Neural progenitor cell (in vitro differentiated cells): ENCODE measurements around the gene L3MBTL1. TPM values are rescaled to one million over a fixed set of nuclear protein-coding genes. Genes with fewer than 3 reads are reported as not detected.

Experiments
- DNase-seq: peaks from one replicate; pipeline ENCODE4 v3.0.0-alpha.2; 2016; ENCODE audit warnings: low spot score
- H2AFZ ChIP-seq: fragments of 200-600 bp; sonication (generic); replicated peaks from 2 replicates; pipeline ENCODE4 v1.6.1; 2016; ENCODE audit warnings: antibody characterized with exemption
- H3F3A ChIP-seq: fragments of 200-600 bp; sonication (generic); 2 replicates; pipeline ENCODE4 v1.6.1; 2016; ENCODE audit warnings: antibody characterized with exemption, low read depth
- H3K27ac ChIP-seq: fragments of 200-600 bp; sonication (generic); 2 replicates; pipeline ENCODE4 v1.5.1; 2016; ENCODE audit warnings: mild to moderate bottlenecking
- H3K27me3 ChIP-seq: fragments of 200-600 bp; sonication (generic); 2 replicates; pipeline ENCODE4 v1.6.1; 2016; ENCODE audit warnings: mild to moderate bottlenecking, moderate library complexity
- H3K36me3 ChIP-seq: fragments of 200-600 bp; sonication (generic); 2 replicates; pipeline ENCODE4 v1.5.1; 2016
- H3K4me1 ChIP-seq: fragments of 200-600 bp; sonication (generic); 2 replicates; pipeline ENCODE4 v1.6.1; 2016; ENCODE audit warnings: mixed run types
- H3K4me2 ChIP-seq: fragments of 200-600 bp; sonication (generic); 2 replicates; pipeline ENCODE4 v1.6.1; 2016
- H3K4me3 ChIP-seq: fragments of 200-600 bp; sonication (generic); 2 replicates; pipeline ENCODE4 v1.5.1; 2016
- H3K79me2 ChIP-seq: fragments of 200-600 bp; sonication (generic); 2 replicates; pipeline ENCODE4 v1.6.1; 2016; ENCODE audit warnings: low read depth
- H3K9ac ChIP-seq: fragments of 200-600 bp; sonication (generic); 2 replicates; pipeline ENCODE4 v1.6.1; 2016
- H3K9me3 ChIP-seq: fragments of 200-600 bp; sonication (generic); 2 replicates; pipeline ENCODE4 v1.5.1; 2016; ENCODE audit warnings: low read depth
- H4K20me1 ChIP-seq: fragments of 200-600 bp; sonication (generic); 2 replicates; pipeline ENCODE4 v1.6.1; 2016; ENCODE audit warnings: low read depth
- H3K27ac Mint-ChIP-seq: 3 replicates; pipeline ENCODE4 v1.8.0; 2021; ENCODE audit warnings: mixed read lengths
- H3K27me3 Mint-ChIP-seq: 2 replicates; pipeline ENCODE4 v1.8.0; 2022; ENCODE audit warnings: low read depth, mild to moderate bottlenecking, inconsistent platforms, moderate library complexity, mixed read lengths; ENCODE audit not compliant: insufficient read depth
- H3K36me3 Mint-ChIP-seq: 3 replicates; pipeline ENCODE4 v1.8.0; 2021; ENCODE audit warnings: mixed read lengths
- H3K4me1 Mint-ChIP-seq: 3 replicates; pipeline ENCODE4 v1.8.0; 2021; ENCODE audit warnings: mixed read lengths
- H3K4me3 Mint-ChIP-seq: 3 replicates; pipeline ENCODE4 v1.8.0; 2021; ENCODE audit warnings: mild to moderate bottlenecking, moderate library complexity, mixed read lengths
- H3K9me3 Mint-ChIP-seq: 3 replicates; pipeline ENCODE4 v1.8.0; 2020; ENCODE audit warnings: mixed read lengths
- CTCF ChIP-seq: fragments of 200-600 bp; sonication (generic); IDR thresholded peaks from 2 replicates; pipeline ENCODE4 v1.5.1; 2017; ENCODE audit warnings: antibody characterized with exemption, mild to moderate bottlenecking
- EZH2 ChIP-seq: fragments of 200-600 bp; sonication (generic); IDR thresholded peaks from 2 replicates; pipeline ENCODE4 v1.6.1; 2017; ENCODE audit warnings: antibody characterized with exemption, mild to moderate bottlenecking, moderate library complexity
- EZH2phosphoT487 ChIP-seq: fragments of 200-600 bp; sonication (generic); IDR thresholded peaks from 2 replicates; pipeline ENCODE4 v1.6.1; 2017; ENCODE audit warnings: antibody characterized with exemption
- total RNA-seq: library from RNA; depleted of rRNA; stranded (reverse); fragments of >200 nt; gene quantifications from 2 replicates; pipeline ENCODE4 v1.2.3, GENCODE V29; 2015; ENCODE audit warnings: low replicate concordance

The L3MBTL1 gene
- total RNA-seq, 1 donor from 2014 or later: 27.6 TPM

GRCh38 chr20:43579861-43580793, 72.6 kb downstream of the L3MBTL1 start:
- peaks cover 4% of the 10 kb centered on the region for H3K27me3 Mint-ChIP-seq
- Histone ChIP-seq H3K36me3 (no peaks in the 10 kb centered on the region), H3K27me3 (no peaks in the 10 kb centered on the region), H3K4me1 (no peaks in the 10 kb centered on the region), H3K27ac (no peak overlapping the region), H4K20me1 (no peaks in the 10 kb centered on the region), H3K79me2 (no peaks in the 10 kb centered on the region), H3F3A (no peaks in the 10 kb centered on the region), H3K4me2 (no peak overlapping the region), H2AFZ (no peak overlapping the region), H3K9me3 (no peaks in the 10 kb centered on the region), H3K4me3 (no peak overlapping the region), H3K9ac (no peak overlapping the region)
- H3K4me3 Mint-ChIP-seq: no peak overlapping the region
- H3K4me1 Mint-ChIP-seq: no peaks in the 10 kb centered on the region
- DNase-seq: no peak
- H3K27ac Mint-ChIP-seq: no peak overlapping the region
- TF ChIP-seq CTCF (no peak), EZH2 (no peak), EZH2phosphoT487 (no peak)
- no peaks in the 10 kb centered on the region for H3K9me3 Mint-ChIP-seq
- H3K36me3 Mint-ChIP-seq: no peaks in the 10 kb centered on the region

- Histone ChIP-seq H3K79me2 (no peaks in the 10 kb centered on the region), H3K4me2 (no peak overlapping the region), H3K36me3 (no peaks in the 10 kb centered on the region), H3F3A (no peaks in the 10 kb centered on the region), H4K20me1 (no peaks in the 10 kb centered on the region), H3K4me1 (no peaks in the 10 kb centered on the region), H2AFZ (no peak overlapping the region), H3K9ac (no peak overlapping the region), H3K27me3 (no peaks in the 10 kb centered on the region), H3K9me3 (no peaks in the 10 kb centered on the region), H3K27ac (no peak overlapping the region), H3K4me3 (no peak overlapping the region)
- Mint-ChIP-seq H3K27me3 (peaks cover 4% of the 10 kb centered on the region), H3K9me3 (no peaks in the 10 kb centered on the region), H3K4me1 (no peaks in the 10 kb centered on the region), H3K4me3 (no peak overlapping the region), H3K36me3 (no peaks in the 10 kb centered on the region), H3K27ac (no peak overlapping the region)
- no peak for DNase-seq
- TF ChIP-seq CTCF: no peak
Measured at GRCh38 chr20:43583133-43583864, 75.8 kb downstream of the L3MBTL1 start.

GRCh38 chr20:43583982-43584432, 76.5 kb downstream of the L3MBTL1 start:
- no peak overlapping the region for H3K27ac ChIP-seq
- no peaks in the 10 kb centered on the region for H3K4me1 ChIP-seq
- H3K27me3 Mint-ChIP-seq: peaks cover 4% of the 10 kb centered on the region
- H3K36me3 Mint-ChIP-seq: no peaks in the 10 kb centered on the region
- no peak for DNase-seq
- no peaks in the 10 kb centered on the region for H3K36me3 ChIP-seq
- TF ChIP-seq EZH2phosphoT487: no peak
- no peak for TF ChIP-seq CTCF
- no peak for TF ChIP-seq EZH2
- H3K4me1 Mint-ChIP-seq: no peaks in the 10 kb centered on the region
- no peaks in the 10 kb centered on the region for H3K27me3 ChIP-seq
- no peaks in the 10 kb centered on the region for H3K79me2 ChIP-seq
- H3K27ac Mint-ChIP-seq: no peak overlapping the region
- H3K4me2 ChIP-seq: no peak overlapping the region
- no peaks in the 10 kb centered on the region for H3F3A ChIP-seq
- H2AFZ ChIP-seq: no peak overlapping the region
- H3K9ac ChIP-seq: no peak overlapping the region
- no peaks in the 10 kb centered on the region for H4K20me1 ChIP-seq
- H3K9me3 ChIP-seq: no peaks in the 10 kb centered on the region
- no peak overlapping the region for H3K4me3 Mint-ChIP-seq
- H3K9me3 Mint-ChIP-seq: no peaks in the 10 kb centered on the region
- no peak overlapping the region for H3K4me3 ChIP-seq
